ENCODE results near the gene LAMTOR4.

DNA sequence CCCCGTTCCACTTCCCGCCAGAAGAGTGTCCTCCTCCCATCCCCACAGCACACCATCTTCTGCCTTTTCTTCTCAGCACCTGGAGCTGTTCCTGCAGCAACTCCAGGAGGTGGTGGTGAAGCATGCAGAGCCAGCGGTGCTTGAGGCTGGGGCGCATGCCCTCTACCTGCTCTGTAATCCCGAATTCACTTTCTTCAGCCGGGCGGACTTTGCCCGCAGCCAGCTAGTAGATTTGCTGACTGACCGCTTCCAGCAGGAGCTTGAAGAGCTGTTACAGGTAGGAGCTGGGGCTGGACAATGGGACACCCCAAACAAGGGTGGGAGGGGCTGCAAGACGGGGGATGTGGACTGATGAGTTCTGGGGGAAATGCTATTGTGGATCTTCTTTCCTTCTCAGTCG, 52.0 kb downstream of the LAMTOR4 start:
- TF ChIP-seq CTCF (IDR thresholded peaks at IDR 0.05) (no peak), POLR2AphosphoS5 (IDR thresholded peaks at IDR 0.05; ENCODE audit: low read depth, low read length) (no peak), REST (IDR thresholded peaks at IDR 0.05; ENCODE audit: insufficient read depth in 1 of 2, low read depth in 2 of 2, low read length in 1 of 2) (no peak), TCF7L2 (IDR thresholded peaks at IDR 0.05; ENCODE audit: low read depth, low read length) (no peak), SIN3A (IDR thresholded peaks at IDR 0.05; ENCODE audit: borderline replicate concordance, insufficient read depth, low read depth, low read length) (no peak)
